ENCODE measurements around the gene GRAMD4. TPM values are rescaled to one million over a fixed set of nuclear protein-coding genes. Genes with fewer than 3 reads are reported as not detected.
A peak's percentile ranks its signal among the peaks of the same experiment; 100 is the strongest.

Gene GRAMD4
- polyA plus RNA-seq, 1 of the 3 experiments (the other 2 are of a cell fraction): 15.5 TPM

- no peaks in the 10 kb centered on the region for H3K79me2 ChIP-seq (ENCODE audit: insufficient read depth)
These were observed 40.5 kb downstream of the GRAMD4 start for GRCh38 chr22:46660604-46661201.

More at GRCh38 chr22:46660604-46661201, 40.5 kb downstream of the GRAMD4 start:
- Histone ChIP-seq H3K27ac (ENCODE audit: low read depth in 2 of 2, low read length in 1 of 2) (peak overlapping the region in 1 of 2 experiments; percentile 86; a peak in 2 of 4 replicates), H3K4me2 (no peak overlapping the region), H3K4me1 (ENCODE audit: control insufficient read depth in 1 of 2, insufficient read depth in 2 of 2, low read depth in 1 of 2, low read length in 1 of 2) (peaks cover 0 to 53% of the 10 kb centered on the region in 2 experiments; a peak in 2 of 4 replicates), H2AFZ (ENCODE audit: low read depth) (no peak overlapping the region), H3K4me3 (ENCODE audit: low read depth in 2 of 2, low read length in 1 of 2) (no peak overlapping the region), H3K27me3 (ENCODE audit: insufficient read depth) (no peaks in the 10 kb centered on the region), H3K9me3 (no peaks in the 10 kb centered on the region), H4K20me1 (ENCODE audit: insufficient read depth) (peaks cover 5% of the 10 kb centered on the region; the same call in 1 of the 2 replicates), H3K9ac (no peak overlapping the region), H3K9me2 (no peaks in the 10 kb centered on the region), H3F3A (replicated peaks; ENCODE audit: insufficient read depth) (no peaks in the 10 kb centered on the region), H3K36me3 (replicated peaks in 1 of 2; ENCODE audit: control insufficient read depth in 1 of 2, insufficient read depth in 2 of 2, low read length in 1 of 2) (peaks cover 0 to 1% of the 10 kb centered on the region in 2 experiments)
- no peak for TF ChIP-seq SIN3A (IDR thresholded peaks at IDR 0.05; ENCODE audit: borderline replicate concordance, low read depth, low read length)
- peak; percentile 96 for TF ChIP-seq RCOR1 (IDR thresholded peaks at IDR 0.05; ENCODE audit: low read length)
- no peak for TF ChIP-seq GABPA (IDR thresholded peaks at IDR 0.05; ENCODE audit: low read depth)
- no peak for TF ChIP-seq RXRA (IDR thresholded peaks at IDR 0.05; ENCODE audit: borderline replicate concordance, low read depth)
- TF ChIP-seq TAF1 (IDR thresholded peaks at IDR 0.05; ENCODE audit: borderline replicate concordance, low read depth, low read length): no peak
- TF ChIP-seq CHD2 (IDR thresholded peaks at IDR 0.05; ENCODE audit: low read length, partially characterized antibody): peak; percentile 65
- peak in 1 of 2 experiments; percentile 78; a peak in 1 of 4 replicates for TF ChIP-seq EP300 (IDR thresholded peaks at IDR 0.05; ENCODE audit: borderline replicate concordance in 1 of 2, low read depth in 1 of 2, low read length in 1 of 2)
- TF ChIP-seq RAD21 (IDR thresholded peaks at IDR 0.05; ENCODE audit: low read length): peak; percentile 18; the same call in 1 of the 2 replicates
- no peak for TF ChIP-seq SMC3 (IDR thresholded peaks at IDR 0.05; ENCODE audit: low read depth, low read length)
- peak; percentile 94 for TF ChIP-seq GATA2 (CRISPR knock-in tag; IDR thresholded peaks at IDR 0.05)
- peak; percentile 76; the same call in 1 of the 2 replicates for TF ChIP-seq MXI1 (IDR thresholded peaks at IDR 0.05; ENCODE audit: low read depth, low read length)
- no peak for TF ChIP-seq USF1 (IDR thresholded peaks at IDR 0.05; ENCODE audit: borderline replicate concordance, low read depth)
- no peak for TF ChIP-seq ZBTB33 (IDR thresholded peaks at IDR 0.05; ENCODE audit: borderline replicate concordance, low read depth)
- TF ChIP-seq FOXJ3 (CRISPR knock-in tag; IDR thresholded peaks at IDR 0.05): peak; percentile 76
- 52% methylated on average over 11 of the region's 11 CpGs for WGBS (ENCODE audit: low lambda C conversion rate)
- ChIA-PET CTCF (interaction anchor here (0.8 to 2.7 kb wide), 17 partner anchors 10 to 305 kb away, joined by 3 to 15 read pairs (median 4); no protein-coding TSS in a partner anchor), POLR2A (no interaction called here)
- peak; percentile 93 for DNase-seq

All from SK-N-SH (cell line).